ENCODE measurements around the gene LIN7A.
"Not testable (repeated sequence)": the region's sequence is repeated elsewhere in the genome, so short reads cannot be mapped to it uniquely, and the experiment has no call there.

- not testable (repeated sequence) for TF ChIP-seq CTCF, POLR2A (IDR thresholded peaks at IDR 0.05)
These were observed 59.3 kb downstream of the LIN7A start for GRCh38 chr12:80878452-80878851.
